HPDE6-E6E7 (cell line): ENCODE data around the gene CEP120.
A peak's percentile ranks its signal among the peaks of the same experiment; 100 is the strongest.
"Not testable (repeated sequence)": the region's sequence is repeated elsewhere in the genome, so short reads cannot be mapped to it uniquely, and the experiment has no call there.

Source experiments
- DNase-seq: peaks from one replicate; pipeline ENCODE4 v3.0.0; 2011; ENCODE audit warnings: missing footprints; ENCODE audit errors: extremely low spot score

The CEP120 gene

GRCh38 chr5:123387313-123387712 lies 35.9 kb downstream of the CEP120 start:
- DNase-seq: no peak

GRCh38 chr5:123382252-123382651 lies 41.0 kb downstream of the CEP120 start:
- no peak for DNase-seq

DNA sequence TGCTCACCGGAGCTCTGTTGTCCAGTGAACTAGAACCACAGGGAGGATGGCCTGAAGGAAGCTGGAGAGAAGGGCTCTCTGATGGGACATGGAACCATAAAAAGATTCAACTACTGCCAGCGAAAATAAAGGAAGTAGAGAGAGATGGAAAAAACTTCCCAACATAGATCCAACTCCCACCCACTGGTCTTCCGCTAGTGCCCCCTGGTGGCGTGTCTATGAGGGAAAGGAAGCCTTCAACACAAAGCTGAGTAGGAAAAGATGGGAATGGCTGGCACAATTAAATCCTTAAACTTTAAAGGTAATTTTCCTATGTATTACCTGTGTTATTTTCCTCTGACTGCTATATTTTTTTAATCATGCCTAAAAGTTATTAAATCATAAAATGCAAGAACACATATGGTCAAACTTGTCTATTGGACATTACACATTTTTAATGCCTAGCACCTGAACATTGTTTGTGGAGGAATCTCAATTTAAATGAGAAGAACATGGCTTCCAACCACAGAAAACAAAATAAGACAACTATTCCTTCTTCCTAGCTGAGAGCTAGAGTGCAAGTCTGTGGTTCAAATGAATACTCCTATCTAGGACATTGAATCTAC lies 51.5 kb downstream of the CEP120 start:
- peak; percentile 4 for DNase-seq

- DNase-seq: no peak
Observed at GRCh38 chr5:123369371-123369968, 53.7 kb downstream of the CEP120 start.

GRCh38 chr5:123367739-123368138 lies 55.5 kb downstream of the CEP120 start:
- no peak for DNase-seq

DNA sequence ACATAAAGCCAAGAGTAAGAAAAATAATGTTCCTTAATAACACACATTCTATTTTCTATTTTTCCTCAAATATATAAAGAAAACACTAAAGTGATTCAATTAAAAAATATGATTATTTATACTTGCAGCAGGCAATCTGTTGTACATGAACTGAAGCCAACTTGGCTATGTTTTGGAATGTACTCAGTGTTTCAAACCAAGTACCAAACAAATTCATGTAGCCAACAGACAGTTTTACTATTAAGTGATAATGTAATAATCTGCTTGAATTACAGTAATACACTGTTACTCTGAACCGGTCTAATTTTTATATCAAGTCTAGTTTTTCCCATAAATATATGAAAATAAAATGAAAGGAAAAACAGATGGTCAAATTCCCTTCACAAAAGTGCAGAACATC lies 58.0 kb downstream of the CEP120 start:
- no peak for DNase-seq

GRCh38 chr5:123364441-123365155 lies 58.6 kb downstream of the CEP120 start:
- no peak for DNase-seq

- no peak for DNase-seq
Observed at GRCh38 chr5:123360910-123361309, 62.3 kb downstream of the CEP120 start.

DNA sequence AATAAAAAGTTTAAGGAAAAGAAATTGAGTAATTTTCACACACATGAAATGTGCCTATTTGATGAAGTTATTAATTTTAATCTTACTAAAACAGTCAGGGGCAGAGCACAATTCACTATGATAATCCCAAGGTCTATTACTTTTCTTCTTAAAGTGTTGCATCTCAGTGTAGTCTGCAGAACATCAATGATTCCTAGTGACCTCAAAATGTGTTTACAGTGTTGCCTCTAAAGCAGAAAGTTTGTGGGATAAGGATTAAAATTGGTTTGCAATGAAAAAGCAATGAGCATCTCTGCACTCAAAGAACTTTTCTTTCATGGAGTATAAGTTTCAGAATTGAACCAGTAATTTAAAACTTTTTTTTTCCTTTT lies 63.0 kb downstream of the CEP120 start:
- DNase-seq: no peak

DNA sequence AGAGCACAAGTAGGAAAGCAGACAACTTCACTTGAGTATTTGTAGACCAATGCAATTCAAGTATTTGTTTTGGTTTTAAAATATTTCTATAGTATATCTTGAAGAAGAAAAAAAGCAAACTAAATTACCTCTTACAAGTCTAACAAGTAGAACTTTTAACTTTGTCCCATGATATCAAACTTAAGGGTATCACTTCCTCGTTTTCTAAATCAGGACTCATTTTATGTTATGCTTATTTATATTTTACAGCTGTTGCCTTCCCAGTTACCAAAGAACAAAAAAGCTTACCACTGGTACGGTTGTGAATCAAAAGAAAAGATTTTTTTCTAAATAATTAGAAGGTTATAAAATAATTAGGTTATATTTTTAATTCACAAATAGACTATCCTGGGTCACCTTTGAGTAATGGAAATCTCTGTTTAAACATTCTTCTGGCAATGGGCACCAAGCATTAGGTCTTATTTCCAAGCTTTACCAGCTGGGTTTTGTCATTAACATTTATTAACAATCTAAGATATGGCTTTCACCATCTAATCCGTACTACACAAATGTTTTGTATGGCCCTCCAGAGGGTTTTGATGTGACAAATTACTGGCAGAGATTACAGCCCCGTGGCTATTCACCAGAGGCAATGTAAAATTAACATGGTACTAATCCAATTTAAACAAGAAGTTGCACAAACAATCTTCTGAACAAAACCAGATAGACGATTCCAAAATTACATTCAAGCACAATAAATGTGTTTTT lies 63.6 kb downstream of the CEP120 start:
- DNase-seq: no peak

DNA sequence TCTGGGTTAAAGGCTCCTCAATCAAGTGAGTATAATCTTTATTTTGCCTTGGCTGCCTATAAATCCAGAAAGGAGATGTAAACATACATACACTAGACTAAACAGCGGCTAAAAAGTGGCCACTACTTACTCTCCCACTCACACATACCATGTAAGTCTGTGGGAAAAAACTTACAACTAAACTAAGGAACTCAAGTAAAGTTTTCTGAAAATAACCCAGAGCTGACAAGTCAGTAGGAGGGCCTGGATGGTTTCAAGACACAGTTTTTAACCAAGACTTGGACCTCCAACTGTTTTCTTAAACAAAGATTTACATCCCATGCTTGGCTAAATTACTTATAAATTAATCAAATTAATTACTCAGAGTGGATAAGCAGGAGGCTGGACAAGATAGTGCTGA lies 64.5 kb downstream of the CEP120 start:
- no peak for DNase-seq

- no peak for DNase-seq
Observed at GRCh38 chr5:123358304-123358703, 64.9 kb downstream of the CEP120 start.

GRCh38 chr5:123351820-123352219 lies 71.4 kb downstream of the CEP120 start:
- no peak for DNase-seq

DNA sequence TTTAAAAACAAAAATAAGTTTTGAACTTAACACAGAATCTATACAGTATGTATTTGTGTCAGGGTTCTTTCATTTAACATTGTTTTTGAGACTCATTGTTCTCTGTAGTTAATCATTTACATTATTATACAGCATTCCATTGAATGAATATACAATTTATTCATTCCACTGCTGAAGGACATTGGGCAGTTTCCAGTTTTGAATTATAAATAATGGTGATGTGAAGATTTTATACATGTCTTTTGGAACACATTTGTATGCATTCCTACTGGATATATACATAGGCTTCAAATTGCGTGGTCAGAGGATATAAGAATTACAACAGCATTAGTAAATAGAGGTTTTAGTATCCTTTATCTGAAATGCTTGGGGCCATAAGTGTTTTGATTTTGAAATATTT lies 72.0 kb downstream of the CEP120 start:
- DNase-seq: no peak

GRCh38 chr5:123350742-123351141 lies 72.5 kb downstream of the CEP120 start:
- no peak for DNase-seq

GRCh38 chr5:123344816-123345426 lies 78.3 kb downstream of the CEP120 start:
- peak; percentile 2 for DNase-seq

GRCh38 chr5:123340928-123341327 lies 82.3 kb downstream of the CEP120 start:
- no peak for DNase-seq

DNA sequence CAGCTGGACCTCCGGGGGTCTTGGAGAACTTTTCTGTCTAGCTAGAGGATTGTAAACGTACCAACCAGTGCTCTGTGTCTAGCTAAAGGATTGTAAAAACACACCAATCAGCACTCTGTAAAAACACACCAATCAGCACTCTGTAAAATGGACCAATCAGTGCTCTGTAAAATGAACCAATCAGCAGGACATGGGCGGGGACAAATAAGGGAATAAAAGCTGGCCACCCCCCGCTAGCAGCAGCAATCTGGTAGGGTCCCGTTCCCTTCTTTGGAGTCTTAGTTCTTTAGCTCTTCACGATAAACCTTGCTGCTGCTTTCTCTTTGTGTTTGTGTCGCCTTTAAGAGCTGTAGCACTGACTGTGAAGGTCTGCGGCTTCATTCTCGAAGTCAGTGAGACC lies 114.8 kb downstream of the CEP120 start:
- not testable (repeated sequence) for DNase-seq

DNA sequence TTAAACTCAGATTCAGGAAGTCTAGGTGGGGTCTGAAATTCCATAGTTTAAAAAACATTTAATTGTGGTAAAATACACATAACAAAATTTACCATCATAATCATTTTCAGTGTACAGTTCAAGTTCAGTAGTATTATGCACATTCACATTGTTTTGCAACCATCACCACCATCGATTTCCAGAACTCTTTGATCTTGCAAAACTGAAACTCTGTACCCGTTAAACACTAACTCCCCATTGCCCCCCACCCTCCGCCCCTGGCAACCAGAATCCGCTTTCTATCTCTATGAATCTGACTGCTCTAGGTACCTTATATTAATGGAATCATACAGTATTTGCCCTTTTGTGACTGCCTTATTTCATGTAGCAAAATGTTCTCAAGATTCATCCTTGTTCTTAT lies 117.5 kb downstream of the CEP120 start:
- no peak for DNase-seq

DNA sequence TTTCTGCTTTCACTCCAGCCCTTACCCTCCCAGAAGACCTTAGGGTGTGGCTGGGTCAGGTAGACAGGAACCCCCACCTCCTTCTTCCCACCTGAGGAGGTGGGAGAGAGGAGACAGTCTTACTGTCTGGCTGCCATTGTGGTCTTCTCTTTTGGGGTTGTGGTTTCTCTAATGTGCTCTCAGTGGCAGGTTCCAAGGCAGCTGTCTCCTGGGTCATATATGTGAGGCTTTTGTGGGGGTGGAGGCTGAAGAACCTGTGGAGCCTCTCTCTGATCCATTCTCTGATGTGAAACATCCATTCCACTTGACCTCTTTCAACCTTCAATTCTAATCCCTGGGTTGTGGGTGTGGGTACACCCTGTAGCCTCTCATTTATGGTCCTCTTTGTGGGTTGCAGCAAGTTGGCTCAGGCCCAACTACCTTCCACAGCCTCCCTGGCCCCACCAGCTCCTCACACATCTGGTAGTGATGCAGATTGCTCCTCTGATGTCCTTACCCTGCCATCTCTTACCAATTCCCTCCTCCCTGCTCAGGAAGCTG lies 118.4 kb downstream of the CEP120 start:
- DNase-seq: no peak

- no peak for DNase-seq
Observed at GRCh38 chr5:123303802-123304201, 119.4 kb downstream of the CEP120 start.

- no peak for DNase-seq
Observed at GRCh38 chr5:123300266-123300665, 122.9 kb downstream of the CEP120 start.
